NB4 (cell line): ENCODE measurements around the gene TOMM40.

Experiments used
- DNase-seq: peaks from one replicate; pipeline ENCODE4 v3.0.0; 2010; ENCODE audit warnings: low read depth
- H3K4me3 ChIP-seq: one replicate; pipeline ENCODE4 v1.5.1; 2011; ENCODE audit warnings: mild to moderate bottlenecking, low read depth, low read length, moderate library complexity
- CTCF ChIP-seq: IDR thresholded peaks from one replicate; pipeline ENCODE4 v1.5.1; 2012; ENCODE audit warnings: low read depth, low read length
- MAX ChIP-seq: IDR thresholded peaks from 2 replicates; pipeline ENCODE4 v1.6.1; 2011; ENCODE audit warnings: low read depth, low read length
- MYC ChIP-seq: IDR thresholded peaks from 2 replicates; pipeline ENCODE4 v1.6.1; 2011; ENCODE audit warnings: low read depth, low read length
- POLR2A ChIP-seq: IDR thresholded peaks from 2 replicates; pipeline ENCODE4 v1.6.1; 2011; ENCODE audit warnings: mild to moderate bottlenecking; ENCODE audit not compliant: insufficient read length; ENCODE audit errors: extremely low read depth

The TOMM40 gene

GRCh38 chr19:44891016-44891882, at the start of gene TOMM40:
Gene TOMM40, plus strand, starts transcription at chr19:44891254. Its CDS starts 162 bp downstream, at chr19:44891416.
- TF ChIP-seq MAX (peak; percentile 67), POLR2A (peak; percentile 36), CTCF (no peak), MYC (peak; percentile 82)
- DNase-seq, result peak; percentile 98
- peak within 1 kb of the TSS; percentile 97 for H3K4me3 ChIP-seq

GRCh38 chr19:44845286-44845611, 45.8 kb upstream of the TOMM40 start:
- DNase-seq, result no peak
- TF ChIP-seq CTCF (no peak), POLR2A (no peak), MYC (no peak), MAX (no peak)
- peak overlapping the region; percentile 44 for H3K4me3 ChIP-seq

- H3K4me3 ChIP-seq, result peak within 1 kb of the TSS; percentile 44
- DNase-seq, result peak; percentile 82
- TF ChIP-seq CTCF, result peak; percentile 43
- TF ChIP-seq MYC, result 0 out of 2 replicates have a peak, but pooled peaks have one; percentile 22
- TF ChIP-seq MAX, result peak; percentile 71
- TF ChIP-seq POLR2A, result no peak
These were observed 45.2 kb upstream of the TOMM40 start, which contains the start of gene NECTIN2 for GRCh38 chr19:44845612-44846454. Gene NECTIN2, plus strand, starts transcription at chr19:44846297. Its CDS starts 229 bp downstream, at chr19:44846526.

- DNase-seq, result no peak
- TF ChIP-seq CTCF, result no peak
- TF ChIP-seq POLR2A, result no peak
- TF ChIP-seq MAX, result no peak
- TF ChIP-seq MYC, result no peak
- peak overlapping the region; percentile 36 for H3K4me3 ChIP-seq
These were observed 44.5 kb upstream of the TOMM40 start for GRCh38 chr19:44846455-44847143.

- H3K4me3 ChIP-seq, result no peak overlapping the region
- no peak for DNase-seq
- no peak for TF ChIP-seq MYC
- TF ChIP-seq MAX, result no peak
- no peak for TF ChIP-seq POLR2A
These were observed 43.7 kb upstream of the TOMM40 start for GRCh38 chr19:44847144-44848035.
